H9 (cell line): Measurements from ENCODE around the gene HOXA9. TPM values are rescaled to one million over a fixed set of nuclear protein-coding genes. Genes with fewer than 3 reads are reported as not detected.

Source experiments
- DNase-seq: peaks from one replicate; pipeline ENCODE4 v3.0.0-alpha.2; 2017
- H2AFZ ChIP-seq: one replicate; pipeline ENCODE4 v1.6.1; 2013; ENCODE audit warnings: mild to moderate bottlenecking, low read length, control low read depth, moderate library complexity
- H2AK5ac ChIP-seq: 2 replicates; pipeline ENCODE4 v1.6.1; 2013; ENCODE audit warnings: low read length, control low read depth, mixed read lengths; ENCODE audit not compliant: insufficient read length
- H2BK120ac ChIP-seq: one replicate; pipeline ENCODE4 v1.6.1; 2013; ENCODE audit warnings: low read depth, mild to moderate bottlenecking, low read length, control low read depth, inconsistent platforms; ENCODE audit not compliant: poor library complexity, severe bottlenecking
- H2BK12ac ChIP-seq: 2 replicates; pipeline ENCODE4 v1.6.1; 2013; ENCODE audit warnings: low read length, control low read depth, mixed read lengths, low read depth; ENCODE audit not compliant: insufficient read length
- H2BK15ac ChIP-seq: 2 replicates; pipeline ENCODE4 v1.6.1; 2013; ENCODE audit warnings: low read depth, low read length, control low read depth
- H2BK20ac ChIP-seq: one replicate; pipeline ENCODE4 v1.6.1; 2013; ENCODE audit warnings: low read depth, mild to moderate bottlenecking, low read length, control low read depth, inconsistent platforms; ENCODE audit not compliant: poor library complexity, severe bottlenecking
- H2BK5ac ChIP-seq: 2 replicates; pipeline ENCODE4 v1.6.1; 2013; ENCODE audit warnings: low read length, control low read depth, mixed read lengths; ENCODE audit not compliant: insufficient read length
- H3K14ac ChIP-seq: 2 replicates; pipeline ENCODE4 v1.6.1; 2013; ENCODE audit warnings: low read length, control low read depth; ENCODE audit not compliant: insufficient read depth
- H3K18ac ChIP-seq: 2 replicates; pipeline ENCODE4 v1.6.1; 2013; ENCODE audit warnings: low read depth, mild to moderate bottlenecking, mixed read lengths, low read length, control low read depth; ENCODE audit not compliant: insufficient read length
- H3K23ac ChIP-seq: 2 replicates; pipeline ENCODE4 v1.6.1; 2013; ENCODE audit warnings: low read length, control low read depth, mixed read lengths, low read depth; ENCODE audit not compliant: insufficient read length
- H3K23me2 ChIP-seq: 2 replicates; pipeline ENCODE4 v1.6.1; 2013; ENCODE audit warnings: low read depth, mild to moderate bottlenecking, mixed read lengths, low read length, control low read depth; ENCODE audit not compliant: insufficient read length, poor library complexity, severe bottlenecking
- H3K27ac ChIP-seq: 2 replicates; pipeline ENCODE4 v1.5.1; 2013; ENCODE audit warnings: low read length, control low read depth, mixed read lengths, low read depth; ENCODE audit not compliant: insufficient read length
- H3K27me3 ChIP-seq: 2 replicates; pipeline ENCODE4 v1.6.1; 2013; ENCODE audit warnings: low read length, control low read depth, inconsistent platforms; ENCODE audit not compliant: insufficient read depth
- H3K4ac ChIP-seq: 2 replicates; pipeline ENCODE4 v1.6.1; 2013; ENCODE audit warnings: low read depth, mild to moderate bottlenecking, control low read depth, inconsistent platforms, low read length, moderate library complexity
- H3K4me1 ChIP-seq: 2 replicates; pipeline ENCODE4 v1.6.1; 2013; ENCODE audit warnings: low read length, control low read depth, inconsistent platforms; ENCODE audit not compliant: insufficient read depth
- H3K4me2 ChIP-seq: 2 replicates; pipeline ENCODE4 v1.6.1; 2013; ENCODE audit warnings: low read length, control low read depth, mixed read lengths; ENCODE audit not compliant: insufficient read length, insufficient read depth
- H3K56ac ChIP-seq: 2 replicates; pipeline ENCODE4 v1.6.1; 2013; ENCODE audit warnings: low read depth, mild to moderate bottlenecking, mixed read lengths, low read length, control low read depth; ENCODE audit not compliant: insufficient read length
- H3K79me1 ChIP-seq: 2 replicates; pipeline ENCODE4 v1.6.1; 2013; ENCODE audit warnings: low read depth, mild to moderate bottlenecking, moderate library complexity, low read length, control low read depth, inconsistent platforms; ENCODE audit not compliant: insufficient read depth, poor library complexity, severe bottlenecking
- H3K79me2 ChIP-seq: 2 replicates; pipeline ENCODE4 v1.6.1; 2013; ENCODE audit warnings: low read length, control low read depth, inconsistent platforms; ENCODE audit not compliant: insufficient read depth
- H3K9ac ChIP-seq: 2 replicates; pipeline ENCODE4 v1.6.1; 2013; ENCODE audit warnings: low read length, control low read depth, mixed read lengths; ENCODE audit not compliant: insufficient read length; ENCODE audit errors: extremely low read depth
- H3K9me3 ChIP-seq: one replicate; pipeline ENCODE4 v1.6.1; 2013; ENCODE audit warnings: low read depth, low read length, inconsistent platforms; ENCODE audit not compliant: control insufficient read depth
- H3T11ph ChIP-seq: one replicate; pipeline ENCODE4 v1.6.1; 2013; ENCODE audit warnings: mild to moderate bottlenecking, low read length, control low read depth, inconsistent platforms
- H4K20me1 ChIP-seq: one replicate; pipeline ENCODE4 v1.6.1; 2013; ENCODE audit not compliant: control insufficient read depth, insufficient read length, insufficient read depth
- H4K5ac ChIP-seq: 2 replicates; pipeline ENCODE4 v1.6.1; 2013; ENCODE audit warnings: low read depth, mild to moderate bottlenecking, mixed read lengths, low read length, control low read depth; ENCODE audit not compliant: insufficient read length
- H4K8ac ChIP-seq: replicated peaks from 2 replicates; pipeline ENCODE4 v1.6.1; 2013; ENCODE audit warnings: low read length, control low read depth, mixed read lengths, low read depth; ENCODE audit not compliant: insufficient read length
- H4K91ac ChIP-seq: 2 replicates; pipeline ENCODE4 v1.6.1; 2013; ENCODE audit warnings: low read depth, mild to moderate bottlenecking, moderate library complexity, mixed read lengths, low read length, control low read depth; ENCODE audit not compliant: insufficient read length
- H3K27ac Mint-ChIP-seq, 3 experiments: 2 replicates in 2 of 3; 3 replicates in 1 of 3; pipeline ENCODE4 v1.8.0; 2020 to 2021; ENCODE audit warnings: mixed read lengths in 3 of 3, mild to moderate bottlenecking in 1 of 3, moderate library complexity in 1 of 3
- H3K27me3 Mint-ChIP-seq: 2 replicates; pipeline ENCODE4 v1.8.0; 2021; ENCODE audit warnings: low read depth, mild to moderate bottlenecking, moderate library complexity, mixed read lengths
- H3K36me3 Mint-ChIP-seq, 3 experiments: 2 replicates in 2 of 3; 3 replicates in 1 of 3; pipeline ENCODE4 v1.8.0; 2020 to 2021; ENCODE audit warnings: low read depth in 3 of 3, mixed read lengths in 3 of 3; ENCODE audit not compliant: insufficient read depth in 1 of 3
- H3K4me1 Mint-ChIP-seq, 2 experiments: 2 replicates each; pipeline ENCODE4 v1.8.0; 2020; ENCODE audit warnings: mixed read lengths in 2 of 2
- H3K4me3 Mint-ChIP-seq, 2 experiments: 2 replicates in 1 of 2; 3 replicates in 1 of 2; pipeline ENCODE4 v1.8.0; 2020 to 2021; ENCODE audit warnings: mild to moderate bottlenecking in 2 of 2, mixed read lengths in 2 of 2, moderate library complexity in 1 of 2
- H3K9me3 Mint-ChIP-seq, 2 experiments: 2 replicates in 1 of 2; 3 replicates in 1 of 2; pipeline ENCODE4 v1.8.0; 2020; ENCODE audit warnings: mild to moderate bottlenecking in 2 of 2, mixed read lengths in 2 of 2, moderate library complexity in 1 of 2
- CTCF ChIP-seq: fragments of 200-600 bp; sonication (generic); conservative IDR thresholded peaks from 3 replicates; pipeline ENCODE4 v1.8.0; 2021; ENCODE audit warnings: antibody characterized with exemption, mild to moderate bottlenecking
- WGBS: extraction: QIAGEN DNeasy Blood & Tissue Kit; methylation state at CpG from one replicate; pipeline ENCODE4 v1.1.7; 2013; ENCODE audit warnings: missing lambda C conversion rate, low lambda C conversion rate, mixed read lengths; ENCODE audit not compliant: insufficient read length; ENCODE audit errors: extremely low coverage; 5-methylcytosine and 5-hydroxymethylcytosine counted together
- total RNA-seq: library from RNA; stranded (reverse); gene quantifications from 2 replicates; pipeline ENCODE4 v1.2.1, GENCODE V29; 2021

Gene HOXA9
- total RNA-seq, 1 experiment from 2014 or later: not detected

GRCh38 chr7:27205325-27206280 lies 40.3 kb upstream of the HOXA9 start:
- Histone ChIP-seq H3K79me2 (no peaks in the 10 kb centered on the region), H3K14ac (no peak overlapping the region), H3K4me2 (no peak overlapping the region), H3K4ac (no peak overlapping the region), H2BK15ac (no peak overlapping the region), H2AFZ (no peak overlapping the region), H4K91ac (no peak overlapping the region), H2BK120ac (no peak overlapping the region), H3K56ac (no peak overlapping the region), H3K23me2 (no peaks in the 10 kb centered on the region), H4K5ac (no peak overlapping the region), H2AK5ac (no peak overlapping the region), H3K18ac (no peak overlapping the region), H4K8ac (no peak overlapping the region), H3K27ac (no peak overlapping the region), H3K4me1 (no peaks in the 10 kb centered on the region), H3K9me3 (no peaks in the 10 kb centered on the region), H2BK5ac (no peak overlapping the region), H3K79me1 (no peaks in the 10 kb centered on the region), H3K23ac (no peak overlapping the region), H2BK20ac (no peak overlapping the region), H4K20me1 (no peaks in the 10 kb centered on the region), H3K27me3 (peaks cover 100% of the 10 kb centered on the region), H3K9ac (no peak overlapping the region), H3T11ph (no peak overlapping the region), H2BK12ac (no peak overlapping the region)
- Mint-ChIP-seq H3K27ac (no peak overlapping the region), H3K36me3 (peaks cover 0 to 2% (median 0%) of the 10 kb centered on the region in 3 experiments; a peak in 1 of 7 replicates), H3K9me3 (peaks cover 7 to 8% of the 10 kb centered on the region in 2 experiments; a peak in 4 of 5 replicates), H3K4me3 (peak overlapping the region in 1 of 2 experiments; percentile 22; a peak in 2 of 5 replicates), H3K27me3 (peaks cover 100% of the 10 kb centered on the region), H3K4me1 (peaks cover 6 to 15% of the 10 kb centered on the region in 2 experiments; a peak in 3 of 4 replicates)
- WGBS: no CpG with 5 or more reads among the region's 52 CpGs
- TF ChIP-seq CTCF: no peak
- DNase-seq: no peak
